ENCODE data around the gene BRINP3.

GRCh38 chr1:190104961-190105360 lies 372.7 kb downstream of the BRINP3 start:
- no peak for TF ChIP-seq CTCF (IDR thresholded peaks at IDR 0.05)
- TF ChIP-seq POLR2A (IDR thresholded peaks at IDR 0.05): no peak

All from adrenal gland (tissue), 5 donors.